SK-N-SH (cell line): ENCODE measurements around the gene GDA. TPM values are rescaled to one million over a fixed set of nuclear protein-coding genes. Genes with fewer than 3 reads are reported as not detected.

Experiments used
- CTCF ChIA-PET: fragments of 300-600, 350-600 bp; formaldehyde crosslinking; extraction: SDS; loops from one replicate; lab custom pipeline; 2021; lab: Yijun Ruan, JAX
- POLR2A ChIA-PET: fragments of 350-600 bp; sonication (Branson Sonifier 250); formaldehyde crosslinking; extraction: SDS; loops from one replicate; lab custom pipeline; 2020; ENCODE audit warnings: antibody characterized with exemption, inconsistent platforms; lab: Yijun Ruan, JAX
- DNase-seq: peaks from one replicate; pipeline ENCODE4 v3.0.0; 2012
- H2AFZ ChIP-seq: fragments of 200-600 bp; sonication (generic); 2 replicates; pipeline ENCODE4 v1.8.1; 2016; ENCODE audit warnings: antibody characterized with exemption, mild to moderate bottlenecking, low read depth
- H3F3A ChIP-seq: fragments of 200-600 bp; sonication (generic); replicated peaks from 2 replicates; pipeline ENCODE3; 2016; ENCODE audit warnings: antibody characterized with exemption, mild to moderate bottlenecking; ENCODE audit not compliant: insufficient read depth
- H3K27ac ChIP-seq, 2 experiments: fragments of 200-500 bp in 1 of 2; fragments of 200-600 bp in 1 of 2; sonication (Bioruptor generic) in 1 of 2; sonication (generic), shearing (Covaris generic) in 1 of 2; 2 replicates each; pipeline versions ENCODE4 v1.5.1 to v1.6.1; 2014 to 2016; ENCODE audit warnings: low read depth in 2 of 2, inconsistent platforms in 1 of 2, low read length in 1 of 2, mild to moderate bottlenecking in 1 of 2, mixed read lengths in 1 of 2
- H3K27me3 ChIP-seq: fragments of 200-600 bp; sonication (generic), shearing (Covaris generic); 2 replicates; pipeline ENCODE4 v1.6.1; 2016; ENCODE audit warnings: mixed run types; ENCODE audit not compliant: insufficient read depth
- H3K36me3 ChIP-seq, 2 experiments: fragments of 200-500 bp in 1 of 2; fragments of 200-600 bp in 1 of 2; sonication (Bioruptor generic) in 1 of 2; sonication (generic) in 1 of 2; replicated peaks in 1 of 2; 2 replicates each; pipeline versions ENCODE3 to v1.5.1; 2014 to 2016; ENCODE audit warnings: low read length in 1 of 2, mild to moderate bottlenecking in 1 of 2; ENCODE audit not compliant: insufficient read depth in 2 of 2, control insufficient read depth in 1 of 2
- H3K4me1 ChIP-seq, 2 experiments: fragments of 200-500 bp in 1 of 2; fragments of 200-600 bp in 1 of 2; sonication (Bioruptor generic) in 1 of 2; sonication (generic), shearing (Covaris generic) in 1 of 2; 2 replicates each; pipeline versions ENCODE4 v1.5.1 to v1.6.1; 2014 to 2016; ENCODE audit warnings: low read depth in 1 of 2, low read length in 1 of 2, mixed run types in 1 of 2; ENCODE audit not compliant: insufficient read depth in 2 of 2, control insufficient read depth in 1 of 2
- H3K4me2 ChIP-seq: fragments of 200-600 bp; sonication (generic), shearing (Covaris generic); 2 replicates; pipeline ENCODE4 v1.6.1; 2017; ENCODE audit warnings: mixed run types
- H3K4me3 ChIP-seq, 2 experiments: fragments of 200-500 bp in 1 of 2; fragments of 200-600 bp in 1 of 2; sonication (Bioruptor generic) in 1 of 2; sonication (generic), shearing (Covaris generic) in 1 of 2; 2 replicates each; pipeline versions ENCODE4 v1.5.1 to v1.8.1; 2014 to 2016; ENCODE audit warnings: low read depth in 2 of 2, inconsistent platforms in 1 of 2, low read length in 1 of 2, mild to moderate bottlenecking in 1 of 2, mixed read lengths in 1 of 2, moderate library complexity in 1 of 2
- H3K79me2 ChIP-seq: fragments of 200-600 bp; sonication (generic); 2 replicates; pipeline ENCODE4 v1.8.1; 2017; ENCODE audit warnings: mild to moderate bottlenecking; ENCODE audit not compliant: insufficient read depth
- H3K9ac ChIP-seq: fragments of 200-600 bp; sonication (generic); 2 replicates; pipeline ENCODE4 v1.6.1; 2017; ENCODE audit warnings: mixed run types
- H3K9me2 ChIP-seq: fragments of 200-600 bp; sonication (generic); 2 replicates; pipeline ENCODE4 v1.6.1; 2017; ENCODE audit warnings: mixed run types
- H3K9me3 ChIP-seq: fragments of 200-600 bp; sonication (generic); 2 replicates; pipeline ENCODE4 v1.6.1; 2017; ENCODE audit warnings: mixed run types, mild to moderate bottlenecking, moderate library complexity
- H4K20me1 ChIP-seq: fragments of 200-600 bp; sonication (generic); 2 replicates; pipeline ENCODE4 v1.6.1; 2017; ENCODE audit warnings: mild to moderate bottlenecking, mixed run types; ENCODE audit not compliant: insufficient read depth
- GABPA ChIP-seq: IDR thresholded peaks from 2 replicates; pipeline ENCODE4 v1.4.0; 2012; ENCODE audit warnings: low read depth, mild to moderate bottlenecking
- GATA2 ChIP-seq: sonication (generic); formaldehyde crosslinking; IDR thresholded peaks from 2 replicates; pipeline ENCODE4 v1.5.0; 2020; ENCODE audit warnings: mild to moderate bottlenecking, missing genetic modification reagents
- MAX ChIP-seq: IDR thresholded peaks from 2 replicates; pipeline ENCODE4 v1.4.0; 2012; ENCODE audit warnings: low read depth
- MXI1 ChIP-seq: IDR thresholded peaks from 2 replicates; pipeline ENCODE4 v1.6.1; 2012; ENCODE audit warnings: mild to moderate bottlenecking, low read depth, low read length, improper control_type of control experiment
- RAD21 ChIP-seq: IDR thresholded peaks from 2 replicates; pipeline ENCODE4 v1.6.1; 2012; ENCODE audit warnings: mild to moderate bottlenecking, low read length
- TEAD4 ChIP-seq: IDR thresholded peaks from 2 replicates; pipeline ENCODE4 v1.4.0; 2012; ENCODE audit warnings: mild to moderate bottlenecking, borderline replicate concordance; ENCODE audit not compliant: insufficient read depth
- WGBS: methylation state at CpG from one replicate; pipeline ENCODE4 v1.1.6; 2017; ENCODE audit warnings: low lambda C conversion rate; 5-methylcytosine and 5-hydroxymethylcytosine counted together
- polyA plus RNA-seq, 3 experiments: library from polyadenylated mRNA; depleted of rRNA; stranded (reverse); fragments of >200 nt; gene quantifications; 2 replicates each; pipeline ENCODE4 v1.2.3, GENCODE V29; 2012
- TF ChIP-seq, protein P1 (sequence below): IDR thresholded peaks from 2 replicates; pipeline ENCODE4 v1.6.1; 2012; ENCODE audit warnings: mild to moderate bottlenecking, low read depth, low read length, moderate library complexity
- TF ChIP-seq, protein P2 (sequence below): IDR thresholded peaks from 2 replicates; pipeline ENCODE4 v1.4.0; 2012; ENCODE audit warnings: low read depth, borderline replicate concordance
- TF ChIP-seq, protein P3 (sequence below): fragments of 200-600 bp; sonication (generic); IDR thresholded peaks from 2 replicates; pipeline ENCODE4 v1.6.1; 2017; ENCODE audit warnings: antibody characterized with exemption, mild to moderate bottlenecking, moderate library complexity

Gene GDA
- polyA plus RNA-seq, 1 of the 3 experiments (the other 2 are of a cell fraction): not detected

DNA sequence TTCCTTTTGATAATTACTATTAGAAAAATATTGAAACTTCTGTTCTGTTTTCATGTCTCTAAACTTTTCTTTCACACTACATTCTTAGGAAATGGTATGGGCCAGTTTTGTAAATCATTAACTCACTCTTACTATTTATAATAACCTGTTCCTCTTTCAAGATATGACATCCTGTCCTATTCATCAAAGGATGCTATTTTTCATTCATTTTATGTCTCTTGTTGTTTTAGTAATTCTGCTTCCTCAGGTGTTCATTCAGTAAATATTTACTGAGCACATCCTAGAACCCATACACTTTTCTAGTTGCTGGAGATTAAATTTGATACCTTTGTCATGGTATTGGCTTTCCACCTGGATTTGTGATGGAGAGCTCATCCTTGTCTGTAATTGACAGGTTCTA, 58.0 kb downstream of the GDA start (continued):
- TF ChIP-seq, protein P1, sequence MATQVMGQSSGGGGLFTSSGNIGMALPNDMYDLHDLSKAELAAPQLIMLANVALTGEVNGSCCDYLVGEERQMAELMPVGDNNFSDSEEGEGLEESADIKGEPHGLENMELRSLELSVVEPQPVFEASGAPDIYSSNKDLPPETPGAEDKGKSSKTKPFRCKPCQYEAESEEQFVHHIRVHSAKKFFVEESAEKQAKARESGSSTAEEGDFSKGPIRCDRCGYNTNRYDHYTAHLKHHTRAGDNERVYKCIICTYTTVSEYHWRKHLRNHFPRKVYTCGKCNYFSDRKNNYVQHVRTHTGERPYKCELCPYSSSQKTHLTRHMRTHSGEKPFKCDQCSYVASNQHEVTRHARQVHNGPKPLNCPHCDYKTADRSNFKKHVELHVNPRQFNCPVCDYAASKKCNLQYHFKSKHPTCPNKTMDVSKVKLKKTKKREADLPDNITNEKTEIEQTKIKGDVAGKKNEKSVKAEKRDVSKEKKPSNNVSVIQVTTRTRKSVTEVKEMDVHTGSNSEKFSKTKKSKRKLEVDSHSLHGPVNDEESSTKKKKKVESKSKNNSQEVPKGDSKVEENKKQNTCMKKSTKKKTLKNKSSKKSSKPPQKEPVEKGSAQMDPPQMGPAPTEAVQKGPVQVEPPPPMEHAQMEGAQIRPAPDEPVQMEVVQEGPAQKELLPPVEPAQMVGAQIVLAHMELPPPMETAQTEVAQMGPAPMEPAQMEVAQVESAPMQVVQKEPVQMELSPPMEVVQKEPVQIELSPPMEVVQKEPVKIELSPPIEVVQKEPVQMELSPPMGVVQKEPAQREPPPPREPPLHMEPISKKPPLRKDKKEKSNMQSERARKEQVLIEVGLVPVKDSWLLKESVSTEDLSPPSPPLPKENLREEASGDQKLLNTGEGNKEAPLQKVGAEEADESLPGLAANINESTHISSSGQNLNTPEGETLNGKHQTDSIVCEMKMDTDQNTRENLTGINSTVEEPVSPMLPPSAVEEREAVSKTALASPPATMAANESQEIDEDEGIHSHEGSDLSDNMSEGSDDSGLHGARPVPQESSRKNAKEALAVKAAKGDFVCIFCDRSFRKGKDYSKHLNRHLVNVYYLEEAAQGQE: no peak
- no peak for TF ChIP-seq MAX
- TF ChIP-seq GABPA: no peak

- no peak overlapping the region for H3K4me2 ChIP-seq
Observed at GRCh38 chr9:72210522-72210921, 61.3 kb downstream of the GDA start.

GRCh38 chr9:72211047-72211446, 61.8 kb downstream of the GDA start:
- H3K4me2 ChIP-seq: no peak overlapping the region
- POLR2A ChIA-PET: no interaction called here
- H3K4me3 ChIP-seq: no peak overlapping the region
- CTCF ChIA-PET: interaction anchor here (1.3 kb wide), 1 partner anchor 61 kb away, joined by 3 read pairs; no protein-coding TSS in a partner anchor
- no peaks in the 10 kb centered on the region for H3K9me2 ChIP-seq
- no peak overlapping the region for H3K9ac ChIP-seq
- H2AFZ ChIP-seq: no peak overlapping the region
- H3K4me1 ChIP-seq: no peaks in the 10 kb centered on the region
- TF ChIP-seq, protein P2, sequence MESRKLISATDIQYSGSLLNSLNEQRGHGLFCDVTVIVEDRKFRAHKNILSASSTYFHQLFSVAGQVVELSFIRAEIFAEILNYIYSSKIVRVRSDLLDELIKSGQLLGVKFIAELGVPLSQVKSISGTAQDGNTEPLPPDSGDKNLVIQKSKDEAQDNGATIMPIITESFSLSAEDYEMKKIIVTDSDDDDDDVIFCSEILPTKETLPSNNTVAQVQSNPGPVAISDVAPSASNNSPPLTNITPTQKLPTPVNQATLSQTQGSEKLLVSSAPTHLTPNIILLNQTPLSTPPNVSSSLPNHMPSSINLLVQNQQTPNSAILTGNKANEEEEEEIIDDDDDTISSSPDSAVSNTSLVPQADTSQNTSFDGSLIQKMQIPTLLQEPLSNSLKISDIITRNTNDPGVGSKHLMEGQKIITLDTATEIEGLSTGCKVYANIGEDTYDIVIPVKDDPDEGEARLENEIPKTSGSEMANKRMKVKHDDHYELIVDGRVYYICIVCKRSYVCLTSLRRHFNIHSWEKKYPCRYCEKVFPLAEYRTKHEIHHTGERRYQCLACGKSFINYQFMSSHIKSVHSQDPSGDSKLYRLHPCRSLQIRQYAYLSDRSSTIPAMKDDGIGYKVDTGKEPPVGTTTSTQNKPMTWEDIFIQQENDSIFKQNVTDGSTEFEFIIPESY: no peak
- TF ChIP-seq, protein P1: no peak
- TF ChIP-seq, protein P3, sequence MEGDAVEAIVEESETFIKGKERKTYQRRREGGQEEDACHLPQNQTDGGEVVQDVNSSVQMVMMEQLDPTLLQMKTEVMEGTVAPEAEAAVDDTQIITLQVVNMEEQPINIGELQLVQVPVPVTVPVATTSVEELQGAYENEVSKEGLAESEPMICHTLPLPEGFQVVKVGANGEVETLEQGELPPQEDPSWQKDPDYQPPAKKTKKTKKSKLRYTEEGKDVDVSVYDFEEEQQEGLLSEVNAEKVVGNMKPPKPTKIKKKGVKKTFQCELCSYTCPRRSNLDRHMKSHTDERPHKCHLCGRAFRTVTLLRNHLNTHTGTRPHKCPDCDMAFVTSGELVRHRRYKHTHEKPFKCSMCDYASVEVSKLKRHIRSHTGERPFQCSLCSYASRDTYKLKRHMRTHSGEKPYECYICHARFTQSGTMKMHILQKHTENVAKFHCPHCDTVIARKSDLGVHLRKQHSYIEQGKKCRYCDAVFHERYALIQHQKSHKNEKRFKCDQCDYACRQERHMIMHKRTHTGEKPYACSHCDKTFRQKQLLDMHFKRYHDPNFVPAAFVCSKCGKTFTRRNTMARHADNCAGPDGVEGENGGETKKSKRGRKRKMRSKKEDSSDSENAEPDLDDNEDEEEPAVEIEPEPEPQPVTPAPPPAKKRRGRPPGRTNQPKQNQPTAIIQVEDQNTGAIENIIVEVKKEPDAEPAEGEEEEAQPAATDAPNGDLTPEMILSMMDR: no peak
- no peak for TF ChIP-seq TEAD4
- WGBS: 5% methylated on average over 3 of the region's 3 CpGs
- no peaks in the 10 kb centered on the region for H3F3A ChIP-seq
- H3K27ac ChIP-seq: no peak overlapping the region
- H3K79me2 ChIP-seq: no peaks in the 10 kb centered on the region
- no peaks in the 10 kb centered on the region for H3K36me3 ChIP-seq
- H4K20me1 ChIP-seq: no peaks in the 10 kb centered on the region
- no peaks in the 10 kb centered on the region; the same call in 1 of the 2 replicates for H3K27me3 ChIP-seq
- DNase-seq: no peak
- H3K9me3 ChIP-seq: no peaks in the 10 kb centered on the region

More at GRCh38 chr9:72210522-72210921, 61.3 kb downstream of the GDA start:
- no peaks in the 10 kb centered on the region for H3F3A ChIP-seq
- no peak overlapping the region for H3K9ac ChIP-seq
- no peaks in the 10 kb centered on the region for H3K9me3 ChIP-seq
- H3K27me3 ChIP-seq: no peaks in the 10 kb centered on the region; the same call in 1 of the 2 replicates
- no peak for DNase-seq
- WGBS: 11% methylated on average over 6 of the region's 6 CpGs
- TF ChIP-seq RAD21 (no peak), GATA2 (CRISPR knock-in tag) (no peak), MXI1 (no peak)
- TF ChIP-seq, all 33 proteins: peak for 0
- Histone ChIP-seq H3K4me3 (no peak overlapping the region), H3K4me1 (no peaks in the 10 kb centered on the region), H3K36me3 (no peaks in the 10 kb centered on the region), H3K27ac (no peak overlapping the region), H3K9me2 (no peaks in the 10 kb centered on the region), H3K79me2 (no peaks in the 10 kb centered on the region), H2AFZ (no peak overlapping the region; the same call in 1 of the 2 replicates), H4K20me1 (no peaks in the 10 kb centered on the region)
- POLR2A ChIA-PET: no interaction called here
- CTCF ChIA-PET: interaction anchor here (1.3 kb wide), 1 partner anchor 61 kb away, joined by 3 read pairs; no protein-coding TSS in a partner anchor
